Liver (tissue), 3 donors: Measurements from ENCODE around the gene MAP3K20.

Source experiments
- EGR1 ChIP-seq, 2 donors: IDR thresholded peaks; 2 replicates each; pipeline ENCODE4 v1.6.1; 2016 to 2018; ENCODE audit warnings: antibody characterized with exemption in 2 of 2, low read depth in 2 of 2
- FOXA2 ChIP-seq: IDR thresholded peaks from 2 replicates; pipeline ENCODE4 v1.6.1; 2016; ENCODE audit warnings: antibody characterized with exemption
- GABPA ChIP-seq, 2 donors: IDR thresholded peaks in 1 of 2; conservative IDR thresholded peaks in 1 of 2; 2 replicates each; pipeline ENCODE4 v1.6.1; 2016; ENCODE audit warnings: antibody characterized with exemption in 2 of 2, mild to moderate bottlenecking in 1 of 2, moderate library complexity in 1 of 2
- JUND ChIP-seq, 2 donors: IDR thresholded peaks; 2 replicates each; pipeline ENCODE4 v1.6.1; 2016; ENCODE audit warnings: antibody characterized with exemption in 2 of 2
- NR2F2 ChIP-seq: IDR thresholded peaks from 2 replicates; pipeline ENCODE4 v1.6.1; 2016; ENCODE audit warnings: antibody characterized with exemption
- RAD21 ChIP-seq, 2 donors: IDR thresholded peaks; 2 replicates each; pipeline ENCODE4 v1.6.1; 2016; ENCODE audit warnings: antibody characterized with exemption in 2 of 2, mild to moderate bottlenecking in 2 of 2
- RXRA ChIP-seq, 2 donors: IDR thresholded peaks; 2 replicates each; pipeline ENCODE4 v1.6.1; 2017 to 2018; ENCODE audit warnings: antibody characterized with exemption in 2 of 2, mild to moderate bottlenecking in 1 of 2
- TAF1 ChIP-seq: conservative IDR thresholded peaks from 2 replicates; pipeline ENCODE4 v1.6.1; 2016; ENCODE audit warnings: antibody characterized with exemption, mild to moderate bottlenecking
- YY1 ChIP-seq: IDR thresholded peaks from 2 replicates; pipeline ENCODE4 v1.6.1; 2016; ENCODE audit warnings: antibody characterized with exemption, mild to moderate bottlenecking
- TF ChIP-seq, protein P1 (sequence below): fragments of 150-350 bp; IDR thresholded peaks from 2 replicates; pipeline ENCODE4 v1.5.1; 2017; ENCODE audit warnings: improper control_type of control experiment, low read depth, low read length; ENCODE audit not compliant: missing input control
- TF ChIP-seq, protein P2 (sequence below): IDR thresholded peaks from 2 replicates; pipeline ENCODE4 v1.6.1; 2016; ENCODE audit warnings: antibody characterized with exemption, mild to moderate bottlenecking
- TF ChIP-seq, protein P3 (sequence below): IDR thresholded peaks from 2 replicates; pipeline ENCODE4 v1.6.1; 2016; ENCODE audit warnings: antibody characterized with exemption
- TF ChIP-seq, protein P4 (sequence below): IDR thresholded peaks from 2 replicates; pipeline ENCODE4 v1.6.1; 2016; ENCODE audit warnings: antibody characterized with exemption
- donor health status: healthy.
- donor health status: healthy.

DNA sequence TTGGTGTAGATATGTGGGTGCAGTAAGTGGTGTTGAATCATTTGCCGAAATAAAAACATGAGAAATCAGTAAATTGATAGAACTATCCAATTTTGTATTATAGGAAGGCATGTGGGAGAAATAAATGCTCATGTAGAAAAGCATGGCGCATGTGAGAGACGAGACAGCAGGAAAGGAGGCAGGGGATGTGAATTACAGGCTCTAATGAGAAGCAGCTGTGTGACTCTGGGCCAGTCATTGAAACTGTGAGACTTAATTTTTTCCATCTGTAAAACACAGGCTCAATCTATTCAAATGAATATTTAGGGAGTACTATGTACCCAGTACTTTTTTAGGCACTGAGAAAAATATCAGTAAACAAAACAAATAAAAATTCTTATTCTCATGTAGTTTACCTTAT, 42.6 kb upstream of the MAP3K20 start:
- no peak for TF ChIP-seq JUND (IDR thresholded peaks at IDR 0.05)
- TF ChIP-seq, protein P1, sequence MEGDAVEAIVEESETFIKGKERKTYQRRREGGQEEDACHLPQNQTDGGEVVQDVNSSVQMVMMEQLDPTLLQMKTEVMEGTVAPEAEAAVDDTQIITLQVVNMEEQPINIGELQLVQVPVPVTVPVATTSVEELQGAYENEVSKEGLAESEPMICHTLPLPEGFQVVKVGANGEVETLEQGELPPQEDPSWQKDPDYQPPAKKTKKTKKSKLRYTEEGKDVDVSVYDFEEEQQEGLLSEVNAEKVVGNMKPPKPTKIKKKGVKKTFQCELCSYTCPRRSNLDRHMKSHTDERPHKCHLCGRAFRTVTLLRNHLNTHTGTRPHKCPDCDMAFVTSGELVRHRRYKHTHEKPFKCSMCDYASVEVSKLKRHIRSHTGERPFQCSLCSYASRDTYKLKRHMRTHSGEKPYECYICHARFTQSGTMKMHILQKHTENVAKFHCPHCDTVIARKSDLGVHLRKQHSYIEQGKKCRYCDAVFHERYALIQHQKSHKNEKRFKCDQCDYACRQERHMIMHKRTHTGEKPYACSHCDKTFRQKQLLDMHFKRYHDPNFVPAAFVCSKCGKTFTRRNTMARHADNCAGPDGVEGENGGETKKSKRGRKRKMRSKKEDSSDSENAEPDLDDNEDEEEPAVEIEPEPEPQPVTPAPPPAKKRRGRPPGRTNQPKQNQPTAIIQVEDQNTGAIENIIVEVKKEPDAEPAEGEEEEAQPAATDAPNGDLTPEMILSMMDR: no peak
- TF ChIP-seq, protein P2, sequence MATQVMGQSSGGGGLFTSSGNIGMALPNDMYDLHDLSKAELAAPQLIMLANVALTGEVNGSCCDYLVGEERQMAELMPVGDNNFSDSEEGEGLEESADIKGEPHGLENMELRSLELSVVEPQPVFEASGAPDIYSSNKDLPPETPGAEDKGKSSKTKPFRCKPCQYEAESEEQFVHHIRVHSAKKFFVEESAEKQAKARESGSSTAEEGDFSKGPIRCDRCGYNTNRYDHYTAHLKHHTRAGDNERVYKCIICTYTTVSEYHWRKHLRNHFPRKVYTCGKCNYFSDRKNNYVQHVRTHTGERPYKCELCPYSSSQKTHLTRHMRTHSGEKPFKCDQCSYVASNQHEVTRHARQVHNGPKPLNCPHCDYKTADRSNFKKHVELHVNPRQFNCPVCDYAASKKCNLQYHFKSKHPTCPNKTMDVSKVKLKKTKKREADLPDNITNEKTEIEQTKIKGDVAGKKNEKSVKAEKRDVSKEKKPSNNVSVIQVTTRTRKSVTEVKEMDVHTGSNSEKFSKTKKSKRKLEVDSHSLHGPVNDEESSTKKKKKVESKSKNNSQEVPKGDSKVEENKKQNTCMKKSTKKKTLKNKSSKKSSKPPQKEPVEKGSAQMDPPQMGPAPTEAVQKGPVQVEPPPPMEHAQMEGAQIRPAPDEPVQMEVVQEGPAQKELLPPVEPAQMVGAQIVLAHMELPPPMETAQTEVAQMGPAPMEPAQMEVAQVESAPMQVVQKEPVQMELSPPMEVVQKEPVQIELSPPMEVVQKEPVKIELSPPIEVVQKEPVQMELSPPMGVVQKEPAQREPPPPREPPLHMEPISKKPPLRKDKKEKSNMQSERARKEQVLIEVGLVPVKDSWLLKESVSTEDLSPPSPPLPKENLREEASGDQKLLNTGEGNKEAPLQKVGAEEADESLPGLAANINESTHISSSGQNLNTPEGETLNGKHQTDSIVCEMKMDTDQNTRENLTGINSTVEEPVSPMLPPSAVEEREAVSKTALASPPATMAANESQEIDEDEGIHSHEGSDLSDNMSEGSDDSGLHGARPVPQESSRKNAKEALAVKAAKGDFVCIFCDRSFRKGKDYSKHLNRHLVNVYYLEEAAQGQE: no peak
- TF ChIP-seq, protein P3, sequence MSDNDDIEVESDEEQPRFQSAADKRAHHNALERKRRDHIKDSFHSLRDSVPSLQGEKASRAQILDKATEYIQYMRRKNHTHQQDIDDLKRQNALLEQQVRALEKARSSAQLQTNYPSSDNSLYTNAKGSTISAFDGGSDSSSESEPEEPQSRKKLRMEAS: no peak
- TF ChIP-seq TAF1: no peak
- TF ChIP-seq YY1: no peak
- TF ChIP-seq NR2F2: no peak
- no peak for TF ChIP-seq EGR1 (IDR thresholded peaks at IDR 0.05; ENCODE audit: low read depth in 2 of 2)
- TF ChIP-seq, protein P4, sequence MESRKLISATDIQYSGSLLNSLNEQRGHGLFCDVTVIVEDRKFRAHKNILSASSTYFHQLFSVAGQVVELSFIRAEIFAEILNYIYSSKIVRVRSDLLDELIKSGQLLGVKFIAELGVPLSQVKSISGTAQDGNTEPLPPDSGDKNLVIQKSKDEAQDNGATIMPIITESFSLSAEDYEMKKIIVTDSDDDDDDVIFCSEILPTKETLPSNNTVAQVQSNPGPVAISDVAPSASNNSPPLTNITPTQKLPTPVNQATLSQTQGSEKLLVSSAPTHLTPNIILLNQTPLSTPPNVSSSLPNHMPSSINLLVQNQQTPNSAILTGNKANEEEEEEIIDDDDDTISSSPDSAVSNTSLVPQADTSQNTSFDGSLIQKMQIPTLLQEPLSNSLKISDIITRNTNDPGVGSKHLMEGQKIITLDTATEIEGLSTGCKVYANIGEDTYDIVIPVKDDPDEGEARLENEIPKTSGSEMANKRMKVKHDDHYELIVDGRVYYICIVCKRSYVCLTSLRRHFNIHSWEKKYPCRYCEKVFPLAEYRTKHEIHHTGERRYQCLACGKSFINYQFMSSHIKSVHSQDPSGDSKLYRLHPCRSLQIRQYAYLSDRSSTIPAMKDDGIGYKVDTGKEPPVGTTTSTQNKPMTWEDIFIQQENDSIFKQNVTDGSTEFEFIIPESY: no peak
- no peak for TF ChIP-seq RAD21 (IDR thresholded peaks at IDR 0.05)
- TF ChIP-seq RXRA (IDR thresholded peaks at IDR 0.05): no peak
- no peak for TF ChIP-seq GABPA (IDR thresholded peaks at IDR 0.05 in 1 of 2, conservative IDR thresholded peaks at IDR 0.05 in 1 of 2)
- no peak for TF ChIP-seq FOXA2
